ENCODE data around the gene PNMT. TPM values are rescaled to one million over a fixed set of nuclear protein-coding genes. Genes with fewer than 3 reads are reported as not detected.
A peak's percentile ranks its signal among the peaks of the same experiment; 100 is the strongest.

Gene PNMT
- total RNA-seq, 1 donor from 2014 or later = 5.1 TPM

- TF ChIP-seq CTCF (IDR thresholded peaks at IDR 0.05) = peak; percentile 51 to 78 (median 65)
- intact Hi-C loops (cut with DNase I) = loop anchor here (2.0 kb wide), 3 partner anchors 26 to 36 kb away; partner anchors contain the start of genes MIEN1 and PNMT
- Histone ChIP-seq H3K36me3 (peaks cover 31 to 32% of the 10 kb centered on the region in 2 donors), H3K9me3 (no peaks in the 10 kb centered on the region), H3K4me1 (peaks cover 7 to 38% of the 10 kb centered on the region in 2 donors), H3K4me3 (peak overlapping the region in 1 of 2 donors; percentile 38), H3K27me3 (no peaks in the 10 kb centered on the region), H3K27ac (peak overlapping the region; percentile 83 to 88)
- peak in 1 of 2 donors; percentile 83 for DNase-seq (ENCODE audit: low spot score in 2 of 2)
Observed at GRCh38 chr17:39704821-39705551, 36.7 kb downstream of the PNMT start.

- DNase-seq (ENCODE audit: low spot score in 2 of 2) = no peak
- Histone ChIP-seq H3K4me3 (peak overlapping the region in 1 of 2 donors; percentile 32), H3K27ac (peak overlapping the region; percentile 83 to 88)
Observed at GRCh38 chr17:39705786-39706348, 37.6 kb downstream of the PNMT start.

GRCh38 chr17:39706383-39706782, 38.1 kb downstream of the PNMT start:
- no peak for TF ChIP-seq CTCF (IDR thresholded peaks at IDR 0.05)
- intact Hi-C loops (cut with DNase I) = no loop called here
- H3K27me3 ChIP-seq = no peaks in the 10 kb centered on the region
- no peaks in the 10 kb centered on the region for H3K9me3 ChIP-seq
- H3K4me3 ChIP-seq = no peak overlapping the region
- H3K27ac ChIP-seq = peak overlapping the region; percentile 83 to 88
- no peak for DNase-seq (ENCODE audit: low spot score in 2 of 2)
- peaks cover 43 to 46% of the 10 kb centered on the region in 2 donors for H3K36me3 ChIP-seq
- H3K4me1 ChIP-seq = peaks cover 7 to 38% of the 10 kb centered on the region in 2 donors

More at GRCh38 chr17:39705786-39706348, 37.6 kb downstream of the PNMT start:
- H3K36me3 ChIP-seq = peaks cover 39 to 41% of the 10 kb centered on the region in 2 donors
- peaks cover 7 to 38% of the 10 kb centered on the region in 2 donors for H3K4me1 ChIP-seq
- H3K9me3 ChIP-seq = no peaks in the 10 kb centered on the region
- no peaks in the 10 kb centered on the region for H3K27me3 ChIP-seq
- no peak for TF ChIP-seq CTCF (IDR thresholded peaks at IDR 0.05)
- intact Hi-C loops (cut with DNase I) = loop anchor here (2.0 kb wide), 3 partner anchors 25 to 37 kb away; partner anchors contain the start of genes MIEN1 and PNMT

GRCh38 chr17:39706921-39707337, 38.7 kb downstream of the PNMT start:
- no peaks in the 10 kb centered on the region for H3K27me3 ChIP-seq
- no peak for DNase-seq (ENCODE audit: low spot score in 2 of 2)
- H3K36me3 ChIP-seq = peaks cover 49 to 51% of the 10 kb centered on the region in 2 donors
- TF ChIP-seq CTCF (IDR thresholded peaks at IDR 0.05) = no peak
- no peaks in the 10 kb centered on the region for H3K9me3 ChIP-seq
- no peak overlapping the region for H3K27ac ChIP-seq
- H3K4me1 ChIP-seq = peaks cover 7 to 33% of the 10 kb centered on the region in 2 donors
- intact Hi-C loops (cut with DNase I) = no loop called here
- H3K4me3 ChIP-seq = no peak overlapping the region

- no peaks in the 10 kb centered on the region for H3K27me3 ChIP-seq
- no peak for TF ChIP-seq CTCF (IDR thresholded peaks at IDR 0.05)
- H3K4me3 ChIP-seq = no peak overlapping the region
- peaks cover 7 to 25% of the 10 kb centered on the region in 2 donors for H3K4me1 ChIP-seq
- intact Hi-C loops (cut with DNase I) = no loop called here
- H3K27ac ChIP-seq = no peak overlapping the region
- H3K9me3 ChIP-seq = no peaks in the 10 kb centered on the region
- DNase-seq (ENCODE audit: low spot score in 2 of 2) = no peak
- peaks cover 69 to 72% of the 10 kb centered on the region in 2 donors for H3K36me3 ChIP-seq
Observed at GRCh38 chr17:39709319-39709997, 41.2 kb downstream of the PNMT start.
